Naive thymus-derived CD4-positive, alpha-beta T cell (primary cell): ENCODE results near the gene ACTR3C. TPM values are rescaled to one million over a fixed set of nuclear protein-coding genes. Genes with fewer than 3 reads are reported as not detected.

Experiments used
- ATAC-seq: fragments of 150-1000 bp; cut with Tn5 transposase; 2 replicates; pipeline ENCODE4 v1.10.0; 2021; ENCODE audit warnings: mild to moderate bottlenecking, moderate library complexity
- CTCF ChIA-PET: fragments of 350-600 bp; sonication (Branson Sonifier 250); formaldehyde crosslinking; loops from one replicate; lab custom pipeline; 2021; ENCODE audit warnings: antibody characterized with exemption; lab: Charles Lee
- POLR2A ChIA-PET: fragments of 350-600 bp; sonication (Branson Sonifier 250); formaldehyde crosslinking; loops from one replicate; lab custom pipeline; 2021; ENCODE audit warnings: antibody characterized with exemption, inconsistent platforms; lab: Charles Lee
- DNase-seq, 9 donors: peaks; one replicate each; pipeline versions ENCODE4 v3.0.0 to v3.0.0-alpha.2; 2020 to 2022; ENCODE audit warnings: mixed read lengths in 1 of 9
- H3K27ac ChIP-seq: one replicate; pipeline ENCODE4 v1.7.0; 2013; ENCODE audit warnings: mild to moderate bottlenecking, low read depth, low read length, moderate library complexity
- H3K27me3 ChIP-seq, 2 donors: one replicate each; pipeline ENCODE4 v1.7.0; 2013; ENCODE audit warnings: low read length in 2 of 2, mild to moderate bottlenecking in 2 of 2, moderate library complexity in 2 of 2; ENCODE audit not compliant: control insufficient read depth in 2 of 2, insufficient read depth in 2 of 2
- H3K36me3 ChIP-seq, 3 experiments: 1 replicate in 2 of 3; 2 replicates in 1 of 3; pipeline ENCODE4 v1.7.0; 2013; ENCODE audit warnings: low read length in 3 of 3, mild to moderate bottlenecking in 3 of 3, moderate library complexity in 1 of 3; ENCODE audit not compliant: insufficient read depth in 3 of 3, control insufficient read depth in 2 of 3
- H3K4me1 ChIP-seq, 2 donors: one replicate each; pipeline ENCODE4 v1.7.0; 2013; ENCODE audit warnings: low read length in 2 of 2, mild to moderate bottlenecking in 2 of 2, moderate library complexity in 1 of 2; ENCODE audit not compliant: control insufficient read depth in 2 of 2, insufficient read depth in 2 of 2
- H3K4me3 ChIP-seq: 2 replicates; pipeline ENCODE4 v1.7.0; 2013; ENCODE audit warnings: mild to moderate bottlenecking, low read length
- H3K9me3 ChIP-seq, 3 experiments: 1 replicate in 2 of 3; 2 replicates in 1 of 3; pipeline ENCODE4 v1.7.0; 2013; ENCODE audit warnings: low read length in 3 of 3; ENCODE audit not compliant: control insufficient read depth in 2 of 3
- H3K27ac Mint-ChIP-seq, 9 donors: one replicate each; pipeline ENCODE4 v1.8.0; 2020 to 2022; ENCODE audit warnings: mixed read lengths in 9 of 9, mild to moderate bottlenecking in 8 of 9, moderate library complexity in 5 of 9, inconsistent platforms in 2 of 9
- H3K27me3 Mint-ChIP-seq, 5 donors: one replicate each; pipeline ENCODE4 v1.8.0; 2021 to 2022; ENCODE audit warnings: mixed read lengths in 5 of 5, mild to moderate bottlenecking in 1 of 5
- H3K36me3 Mint-ChIP-seq, 5 donors: one replicate each; pipeline ENCODE4 v1.8.0; 2020 to 2022; ENCODE audit warnings: mixed read lengths in 5 of 5, mild to moderate bottlenecking in 3 of 5, inconsistent platforms in 1 of 5
- H3K4me1 Mint-ChIP-seq, 7 donors: one replicate each; pipeline ENCODE4 v1.8.0; 2020 to 2022; ENCODE audit warnings: mixed read lengths in 7 of 7, mild to moderate bottlenecking in 3 of 7, inconsistent platforms in 1 of 7
- H3K4me3 Mint-ChIP-seq, 10 donors: one replicate each; pipeline ENCODE4 v1.8.0; 2020 to 2022; ENCODE audit warnings: mild to moderate bottlenecking in 10 of 10, mixed read lengths in 10 of 10, moderate library complexity in 6 of 10, inconsistent platforms in 2 of 10
- H3K9me3 Mint-ChIP-seq, 11 donors: one replicate each; pipeline ENCODE4 v1.8.0; 2020 to 2022; ENCODE audit warnings: mixed read lengths in 11 of 11, mild to moderate bottlenecking in 4 of 11, inconsistent platforms in 1 of 11, moderate library complexity in 1 of 11
- intact Hi-C, 2 donors: fragments of 100-400 bp; cut with micrococcal nuclease; formaldehyde crosslinking; loops; one replicate each; pipeline ENCODE4 v1.15.1; 2023
- polyA plus RNA-seq, 2 donors: library from polyadenylated mRNA; unstranded; fragments of 300-500 nt; fragmentation: Illumina TruSeq; gene quantifications; one replicate each; pipeline ENCODE4 v1.2.3, GENCODE V29; 2021
- total RNA-seq, 6 experiments: library from RNA in 5 of 6; stranded (reverse) in 5 of 6; gene quantifications; 1 replicate in 5 of 6; 2 replicates in 1 of 6; pipeline ENCODE4 v1.2.3 and lab custom pipeline; 2021 to 2026

Gene ACTR3C
- total and polyA plus RNA-seq, 7 experiments from 2014 or later, result 4.8 to 13.2 (median 8.5) TPM

- peaks cover 26 to 68% (median 60%) of the 10 kb centered on the region in 7 donors for H3K4me1 Mint-ChIP-seq
These were observed 42.5 kb upstream of the ACTR3C start for GRCh38 chr7:150365673-150366398.

GRCh38 chr7:150365194-150365593 lies 41.8 kb upstream of the ACTR3C start:
- peaks cover 11 to 34% of the 10 kb centered on the region in 2 donors for H3K4me1 ChIP-seq
- CTCF ChIA-PET, result no interaction called here

More at GRCh38 chr7:150365673-150366398, 42.5 kb upstream of the ACTR3C start:
- ChIA-PET POLR2A (interaction anchor here (0.7 to 2.7 kb wide), 5 partner anchors 8 to 54 kb away, joined by 3 to 22 read pairs (median 8); no protein-coding TSS in a partner anchor), CTCF (interaction anchor here (1.4 kb wide), 1 partner anchor 10 kb away, joined by 6 read pairs; no protein-coding TSS in a partner anchor)
- Histone ChIP-seq H3K27me3 (no peaks in the 10 kb centered on the region), H3K36me3 (peaks cover 0 to 4% (median 0%) of the 10 kb centered on the region in 3 experiments), H3K9me3 (no peaks in the 10 kb centered on the region), H3K4me1 (peaks cover 11 to 39% of the 10 kb centered on the region in 2 donors), H3K27ac (peak overlapping the region; percentile 55), H3K4me3 (no peak overlapping the region)
- Mint-ChIP-seq H3K4me3 (peak overlapping the region in 9 of 10 donors; percentile 23 to 75 (median 39)), H3K9me3 (no peaks in the 10 kb centered on the region), H3K27ac (peak overlapping the region; percentile 29 to 93 (median 85)), H3K36me3 (peaks cover 0 to 4% (median 4%) of the 10 kb centered on the region in 5 donors), H3K27me3 (no peaks in the 10 kb centered on the region)
- no peak for DNase-seq
- intact Hi-C loops, result loop anchor here in 1 of 2 donors (5.0 kb wide), 1 partner anchor 606 kb away; no protein-coding TSS in a partner anchor
- ATAC-seq, result no peak

DNA sequence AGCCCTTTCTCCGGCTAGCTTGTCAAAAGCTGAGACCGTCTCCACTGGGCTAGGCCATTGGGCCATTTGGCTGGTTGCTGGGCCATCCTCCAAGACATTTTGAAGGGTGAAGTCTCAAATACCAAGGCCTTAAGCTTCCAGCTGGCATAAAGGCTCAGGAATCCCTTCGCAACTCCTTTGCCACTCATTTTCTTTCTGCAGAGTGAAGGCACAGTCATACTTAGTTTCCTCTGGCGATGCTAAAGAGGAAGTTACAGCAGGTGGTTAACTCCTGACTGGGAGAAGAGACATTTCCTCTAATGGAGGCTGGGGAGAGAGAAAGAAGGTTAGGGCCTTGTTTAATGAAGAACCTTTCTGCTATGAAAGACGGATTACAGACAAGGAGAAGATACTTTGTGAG lies 40.5 kb upstream of the ACTR3C start:
- DNase-seq (no peak), ATAC-seq (peak; percentile 37)
- H3K27ac Mint-ChIP-seq, result peak overlapping the region in 7 of 9 donors; percentile 1 to 85 (median 50)
- peaks cover 15 to 67% (median 56%) of the 10 kb centered on the region in 7 donors for H3K4me1 Mint-ChIP-seq
- H3K27ac ChIP-seq, result peak overlapping the region; percentile 24
- peak overlapping the region in 4 of 10 donors; percentile 1 to 61 (median 33) for H3K4me3 Mint-ChIP-seq
- H3K9me3 Mint-ChIP-seq, result peaks cover 0 to 2% (median 0%) of the 10 kb centered on the region in 11 donors
- no peak overlapping the region for H3K4me3 ChIP-seq
- H3K27me3 Mint-ChIP-seq, result no peaks in the 10 kb centered on the region
- intact Hi-C loops, result no loop called here
- H3K9me3 ChIP-seq, result no peaks in the 10 kb centered on the region
- no peaks in the 10 kb centered on the region for H3K27me3 ChIP-seq
- H3K36me3 Mint-ChIP-seq, result peaks cover 0 to under 1% (median 0%) of the 10 kb centered on the region in 5 donors
- H3K4me1 ChIP-seq, result peaks cover 0 to 28% of the 10 kb centered on the region in 2 donors
- POLR2A ChIA-PET, result no interaction called here
- CTCF ChIA-PET, result no interaction called here
- no peaks in the 10 kb centered on the region for H3K36me3 ChIP-seq

More at GRCh38 chr7:150365194-150365593, 41.8 kb upstream of the ACTR3C start:
- peaks cover 20 to 63% (median 56%) of the 10 kb centered on the region in 7 donors for H3K4me1 Mint-ChIP-seq
- Histone ChIP-seq H3K27ac (no peak overlapping the region), H3K9me3 (no peaks in the 10 kb centered on the region), H3K4me3 (no peak overlapping the region), H3K27me3 (no peaks in the 10 kb centered on the region), H3K36me3 (peaks cover 0 to 4% (median 0%) of the 10 kb centered on the region in 3 experiments)
- ATAC-seq, result no peak
- H3K36me3 Mint-ChIP-seq, result peaks cover 0 to 2% (median 0%) of the 10 kb centered on the region in 5 donors
- no peaks in the 10 kb centered on the region for H3K27me3 Mint-ChIP-seq
- H3K4me3 Mint-ChIP-seq, result peak overlapping the region in 2 of 10 donors; percentile 2 to 58
- peak overlapping the region in 6 of 9 donors; percentile 79 to 93 (median 87) for H3K27ac Mint-ChIP-seq
- POLR2A ChIA-PET, result interaction anchor here (1.2 to 2.7 kb wide), 3 partner anchors 7 to 12 kb away, joined by 8 to 22 read pairs (median 12); no protein-coding TSS in a partner anchor
- intact Hi-C loops, result loop anchor here in 1 of 2 donors (5.0 kb wide), 1 partner anchor 607 kb away; no protein-coding TSS in a partner anchor
- DNase-seq, result no peak
- no peaks in the 10 kb centered on the region for H3K9me3 Mint-ChIP-seq

DNA sequence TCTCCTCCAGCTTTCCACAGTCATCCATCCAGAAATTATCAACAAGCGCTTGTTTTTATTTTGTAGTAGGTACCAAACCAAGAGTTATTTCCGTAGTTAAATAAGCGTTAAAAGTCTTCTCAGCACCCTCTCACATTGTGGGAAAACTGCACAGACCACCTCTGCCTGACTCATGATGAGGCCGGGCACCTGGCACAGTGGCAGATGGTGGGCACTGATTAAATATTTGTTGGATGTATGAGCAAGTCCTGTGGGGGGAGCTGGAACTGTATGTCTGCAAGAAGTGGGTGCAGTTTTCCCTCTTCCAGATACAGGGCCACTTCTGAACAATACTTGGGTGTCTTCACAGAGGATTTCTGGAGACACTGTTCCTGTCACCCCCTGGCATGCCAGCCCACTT lies 40.0 kb upstream of the ACTR3C start:
- H3K4me1 ChIP-seq, result peaks cover 0 to 33% of the 10 kb centered on the region in 2 donors
- ATAC-seq, result no peak

DNA sequence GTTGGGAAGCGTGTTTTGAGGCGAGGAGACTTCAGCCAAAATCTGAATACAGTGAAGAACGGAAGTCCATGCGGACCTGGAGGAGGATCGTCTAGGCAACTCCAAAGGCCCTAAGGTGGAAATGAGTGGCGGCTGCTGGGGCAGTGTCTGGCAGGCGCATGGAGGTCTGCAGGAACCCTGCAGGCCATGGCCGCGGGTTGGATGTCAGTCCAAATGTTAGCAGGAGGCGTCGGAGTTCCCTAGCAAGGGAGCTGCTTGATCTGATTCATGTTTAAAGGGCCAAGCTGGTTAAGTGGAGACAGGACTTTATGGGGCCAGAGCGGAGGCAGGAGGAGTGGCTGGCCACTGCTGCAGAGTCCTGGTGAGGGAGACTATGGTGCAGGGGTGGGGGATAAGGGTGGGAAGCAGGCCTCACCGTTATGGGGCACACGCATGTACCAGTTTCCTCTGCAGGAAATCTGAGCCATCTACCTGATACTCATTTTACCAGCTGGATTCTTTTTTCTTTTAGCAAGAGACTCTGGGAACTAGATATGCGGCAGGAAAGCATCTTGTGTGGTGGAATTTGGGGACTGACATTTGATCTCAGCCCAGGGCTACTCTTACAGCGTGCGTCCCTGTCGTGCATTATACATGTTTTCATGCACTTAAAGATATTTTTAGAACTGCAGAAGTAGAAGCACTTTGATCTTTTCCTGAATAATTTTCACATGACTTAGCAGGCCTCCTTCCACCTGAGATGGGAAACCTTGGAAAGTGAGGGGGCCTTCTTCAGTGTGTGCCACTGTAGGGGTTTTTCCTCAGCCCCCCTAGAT lies 38.7 kb upstream of the ACTR3C start:
- ChIA-PET POLR2A (interaction anchor here (0.7 to 1.3 kb wide), 2 partner anchors 24 to 45 kb away, joined by 3 to 5 read pairs; no protein-coding TSS in a partner anchor), CTCF (interaction anchor here (1.1 to 1.3 kb wide), 3 partner anchors 8 to 58 kb away, joined by 3 to 4 read pairs (median 4); a partner anchor contains a TSS)
- Mint-ChIP-seq H3K36me3 (no peaks in the 10 kb centered on the region), H3K27ac (peak overlapping the region in 3 of 9 donors; percentile 15 to 50 (median 26)), H3K27me3 (no peaks in the 10 kb centered on the region), H3K9me3 (peaks cover 0 to 2% (median 0%) of the 10 kb centered on the region in 11 donors), H3K4me3 (no peak overlapping the region), H3K4me1 (peaks cover 29 to 76% (median 64%) of the 10 kb centered on the region in 7 donors)
- DNase-seq, result no peak
- intact Hi-C loops, result no loop called here
- H3K4me1 ChIP-seq, result peaks cover 6 to 42% of the 10 kb centered on the region in 2 donors
- no peak overlapping the region for H3K4me3 ChIP-seq
- H3K27me3 ChIP-seq, result no peaks in the 10 kb centered on the region
- no peaks in the 10 kb centered on the region for H3K36me3 ChIP-seq
- no peak overlapping the region for H3K27ac ChIP-seq
- H3K9me3 ChIP-seq, result no peaks in the 10 kb centered on the region
- no peak for ATAC-seq

More for the DNA sequence above, 40.0 kb upstream of the ACTR3C start:
- Mint-ChIP-seq H3K27ac (peak overlapping the region in 2 of 9 donors; percentile 25 to 60), H3K4me1 (peaks cover 19 to 72% (median 61%) of the 10 kb centered on the region in 7 donors), H3K36me3 (no peaks in the 10 kb centered on the region), H3K4me3 (no peak overlapping the region), H3K27me3 (no peaks in the 10 kb centered on the region), H3K9me3 (peaks cover 0 to 2% (median 0%) of the 10 kb centered on the region in 11 donors)
- intact Hi-C loops, result no loop called here
- Histone ChIP-seq H3K36me3 (no peaks in the 10 kb centered on the region), H3K27me3 (no peaks in the 10 kb centered on the region), H3K4me3 (no peak overlapping the region), H3K27ac (no peak overlapping the region), H3K9me3 (no peaks in the 10 kb centered on the region)
- ChIA-PET CTCF (interaction anchor here (0.8 to 1.3 kb wide), 3 partner anchors 42 to 58 kb away, joined by 3 to 4 read pairs (median 4); a partner anchor contains a TSS), POLR2A (interaction anchor here (1.3 kb wide), 1 partner anchor 43 kb away, joined by 5 read pairs; no protein-coding TSS in a partner anchor)
- DNase-seq, result no peak

DNA sequence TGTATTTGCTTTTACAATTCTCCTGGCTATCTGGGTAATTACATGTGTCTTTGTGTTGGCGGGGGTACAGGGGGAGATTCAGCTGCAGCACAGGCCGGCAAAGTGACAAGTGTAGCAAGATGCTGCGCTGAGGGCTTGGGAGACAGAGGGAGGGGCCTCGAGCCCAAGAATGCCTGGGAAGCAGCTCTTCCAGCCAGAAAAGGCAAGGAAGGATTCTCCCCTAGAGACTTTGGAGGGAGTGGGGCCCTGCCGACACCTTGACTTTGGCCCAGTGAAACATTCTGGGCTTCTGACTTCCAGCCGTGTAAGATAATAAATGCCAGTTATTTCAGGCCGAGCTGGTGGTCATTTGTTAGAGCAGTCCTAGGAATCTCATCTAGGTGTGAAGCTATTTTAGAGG lies 38.1 kb upstream of the ACTR3C start:
- H3K9me3 ChIP-seq, result no peaks in the 10 kb centered on the region
- ChIA-PET CTCF (no interaction called here), POLR2A (interaction anchor here (1.0 to 1.3 kb wide), 2 partner anchors 9 to 46 kb away, joined by 3 to 7 read pairs; no protein-coding TSS in a partner anchor)
- H3K4me1 ChIP-seq, result peaks cover 6 to 45% of the 10 kb centered on the region in 2 donors
- Mint-ChIP-seq H3K4me1 (peaks cover 27 to 77% (median 65%) of the 10 kb centered on the region in 7 donors), H3K36me3 (no peaks in the 10 kb centered on the region), H3K4me3 (no peak overlapping the region), H3K27ac (peak overlapping the region in 2 of 9 donors; percentile 15 to 26), H3K27me3 (no peaks in the 10 kb centered on the region), H3K9me3 (peaks cover 0 to 2% (median 0%) of the 10 kb centered on the region in 11 donors)
- DNase-seq, result no peak
- no peaks in the 10 kb centered on the region for H3K36me3 ChIP-seq
- intact Hi-C loops, result no loop called here
- H3K27ac ChIP-seq, result no peak overlapping the region
- no peak for ATAC-seq
- no peaks in the 10 kb centered on the region for H3K27me3 ChIP-seq
- H3K4me3 ChIP-seq, result no peak overlapping the region
